ENCODE measurements around the gene SVIL. TPM values are rescaled to one million over a fixed set of nuclear protein-coding genes. Genes with fewer than 3 reads are reported as not detected.
"Not testable (repeated sequence)": the region's sequence is repeated elsewhere in the genome, so short reads cannot be mapped to it uniquely, and the experiment has no call there.

SVIL gene
- total and polyA plus RNA-seq, 2 donors (not counting 1 experiment from before 2014, with no cell fraction given) = 0.74 to 0.88 TPM

DNA sequence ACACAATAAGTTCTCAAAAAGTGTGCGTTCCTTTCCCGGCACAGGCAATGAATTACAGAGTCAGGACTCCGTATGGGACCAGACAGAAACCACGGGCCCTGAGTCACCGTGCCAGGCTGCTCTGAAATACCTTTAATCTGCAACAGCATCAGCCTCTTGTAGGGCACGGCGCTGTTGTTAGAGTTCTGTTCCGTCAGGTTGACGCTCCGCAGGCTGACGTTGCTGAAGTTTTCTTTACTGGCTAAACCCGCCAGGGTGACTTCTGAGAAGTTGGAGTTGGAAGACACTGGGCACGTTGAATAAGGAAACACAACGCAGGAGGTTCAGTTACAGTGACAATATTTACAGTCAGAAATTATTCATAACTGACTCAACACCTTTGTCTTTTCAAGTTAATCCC, 146.3 kb downstream of the SVIL start:
- H3K4me1 ChIP-seq (ENCODE audit: control insufficient read depth in 2 of 2, insufficient read depth in 2 of 2, low read length in 2 of 2); H3K27me3 Mint-ChIP-seq; H2AFZ ChIP-seq (ENCODE audit: insufficient read depth, low read depth, low read length, poor library complexity, severe bottlenecking); intact Hi-C loops (cut with micrococcal nuclease); H3K4me3 ChIP-seq (ENCODE audit: control extremely low read depth in 1 of 5, extremely low read depth in 1 of 5, insufficient read depth in 1 of 5, low read depth in 2 of 5, low read length in 4 of 5); H4K20me1 ChIP-seq (ENCODE audit: control insufficient read depth, insufficient read depth, low read length, poor library complexity, severe bottlenecking); ATAC-seq (ENCODE audit: low read depth); H3K36me3 ChIP-seq (replicated peaks in 1 of 2; ENCODE audit: control extremely low read depth in 1 of 2, control insufficient read depth in 1 of 2, extremely low read depth in 1 of 2, insufficient read depth in 2 of 2, low read length in 1 of 2); H3K27ac Mint-ChIP-seq; H3K4me3 Mint-ChIP-seq; H3K9ac ChIP-seq (ENCODE audit: low read length); DNase-seq; H3K4me1 Mint-ChIP-seq; H3K9me3 ChIP-seq (ENCODE audit: control extremely low read depth in 1 of 3, control insufficient read depth in 2 of 3, insufficient read depth in 1 of 3, low read length in 2 of 3); H3K79me2 ChIP-seq (ENCODE audit: control insufficient read depth, insufficient read depth, low read length); H3K9me3 Mint-ChIP-seq (ENCODE audit: insufficient read depth); H3K27ac ChIP-seq (ENCODE audit: low read length in 2 of 2); H3K4me2 ChIP-seq (replicated peaks; ENCODE audit: low read depth, low read length, poor library complexity, severe bottlenecking); POLR2A ChIA-PET; H3K27me3 ChIP-seq (replicated peaks in 1 of 4; ENCODE audit: control extremely low read depth in 1 of 4, control insufficient read depth in 3 of 4, insufficient read depth in 4 of 4, low read length in 3 of 4): not testable (repeated sequence)
- 93% methylated on average over 8 of the region's 14 CpGs for WGBS (ENCODE audit: insufficient coverage)
- CTCF ChIA-PET = interaction anchor here (1.0 kb wide), 1 partner anchor 8 kb away, joined by 3 read pairs; no protein-coding TSS in a partner anchor

DNA sequence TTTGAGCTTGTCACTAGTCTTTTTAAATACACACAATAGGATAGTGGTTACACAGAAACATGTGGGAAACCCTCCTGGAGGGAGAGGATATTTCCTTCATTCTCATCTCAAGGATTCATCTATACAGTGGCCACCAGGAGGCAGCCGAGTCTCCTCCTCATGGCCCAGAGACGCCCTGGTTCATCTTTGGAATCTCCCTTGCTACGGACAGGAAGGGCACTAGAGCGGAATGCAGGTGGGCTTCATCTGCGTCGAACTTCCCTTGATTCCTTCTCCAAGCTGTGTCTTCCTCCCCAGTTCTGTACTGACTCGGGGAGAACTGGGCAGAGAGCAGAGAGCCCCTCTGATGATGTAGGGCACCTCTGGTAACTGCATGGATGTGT, 146.9 kb downstream of the SVIL start:
- intact Hi-C loops (cut with micrococcal nuclease); H3K4me1 Mint-ChIP-seq; H3K36me3 ChIP-seq (replicated peaks in 1 of 2; ENCODE audit: control extremely low read depth in 1 of 2, control insufficient read depth in 1 of 2, extremely low read depth in 1 of 2, insufficient read depth in 2 of 2, low read length in 1 of 2); H4K20me1 ChIP-seq (ENCODE audit: control insufficient read depth, insufficient read depth, low read length, poor library complexity, severe bottlenecking); H3K4me2 ChIP-seq (replicated peaks; ENCODE audit: low read depth, low read length, poor library complexity, severe bottlenecking); H2AFZ ChIP-seq (ENCODE audit: insufficient read depth, low read depth, low read length, poor library complexity, severe bottlenecking); H3K27me3 ChIP-seq (replicated peaks in 1 of 4; ENCODE audit: control extremely low read depth in 1 of 4, control insufficient read depth in 3 of 4, insufficient read depth in 4 of 4, low read length in 3 of 4); H3K79me2 ChIP-seq (ENCODE audit: control insufficient read depth, insufficient read depth, low read length); H3K4me3 ChIP-seq (ENCODE audit: control extremely low read depth in 1 of 5, extremely low read depth in 1 of 5, insufficient read depth in 1 of 5, low read depth in 2 of 5, low read length in 4 of 5); ATAC-seq (ENCODE audit: low read depth); H3K9ac ChIP-seq (ENCODE audit: low read length); DNase-seq; H3K4me3 Mint-ChIP-seq; H3K9me3 ChIP-seq (ENCODE audit: control extremely low read depth in 1 of 3, control insufficient read depth in 2 of 3, insufficient read depth in 1 of 3, low read length in 2 of 3); H3K9me3 Mint-ChIP-seq (ENCODE audit: insufficient read depth); H3K4me1 ChIP-seq (ENCODE audit: control insufficient read depth in 2 of 2, insufficient read depth in 2 of 2, low read length in 2 of 2); H3K27me3 Mint-ChIP-seq; POLR2A ChIA-PET; H3K27ac Mint-ChIP-seq; H3K27ac ChIP-seq (ENCODE audit: low read length in 2 of 2): not testable (repeated sequence)
- CTCF ChIA-PET = interaction anchor here (1.0 kb wide), 1 partner anchor 9 kb away, joined by 3 read pairs; no protein-coding TSS in a partner anchor
- 87% methylated on average over 4 of the region's 7 CpGs for WGBS (ENCODE audit: insufficient coverage)

DNA sequence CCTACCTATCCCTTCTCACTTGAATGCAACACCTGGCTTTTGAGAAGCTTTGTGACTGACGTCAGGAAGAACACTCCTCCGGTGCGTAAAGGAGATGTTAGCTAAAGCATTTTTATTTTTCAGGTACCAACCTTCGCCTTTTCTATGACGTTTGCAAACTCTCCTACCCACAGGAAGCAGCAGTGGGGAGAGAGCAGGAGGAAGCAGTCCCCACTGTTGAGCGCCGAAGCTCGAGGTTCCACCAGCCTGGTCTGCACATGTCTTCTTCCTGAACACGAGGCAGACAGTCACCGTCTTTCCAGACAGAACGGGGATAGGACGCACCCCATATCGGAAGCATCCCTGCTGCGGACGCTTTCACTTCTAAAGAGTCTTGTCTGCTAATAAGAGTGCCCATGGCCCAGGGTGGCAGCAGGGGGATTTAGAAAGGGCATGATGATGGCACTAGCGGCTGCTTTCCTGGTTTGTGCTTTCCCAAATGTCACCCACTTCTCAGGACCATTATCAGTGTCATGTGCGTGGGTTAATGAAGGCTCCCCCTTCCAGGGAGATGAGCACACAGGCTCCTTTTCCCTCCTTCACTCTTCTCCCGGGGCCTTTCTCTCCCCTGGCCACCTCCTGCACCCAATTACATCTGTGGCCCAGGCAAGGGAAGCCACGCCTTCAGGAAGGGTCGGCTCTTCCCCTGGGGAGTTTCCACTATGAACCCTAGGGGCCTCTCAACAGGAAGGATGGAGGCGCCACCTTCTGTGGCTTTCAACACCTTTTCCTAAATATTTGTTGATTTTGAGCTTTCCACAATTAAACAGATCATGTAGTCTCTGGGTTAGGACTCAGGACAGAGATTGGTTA, 147.5 kb downstream of the SVIL start:
- ATAC-seq (ENCODE audit: low read depth); H3K79me2 ChIP-seq (ENCODE audit: control insufficient read depth, insufficient read depth, low read length); intact Hi-C loops (cut with micrococcal nuclease); H4K20me1 ChIP-seq (ENCODE audit: control insufficient read depth, insufficient read depth, low read length, poor library complexity, severe bottlenecking); H3K27me3 Mint-ChIP-seq; H3K27ac ChIP-seq (ENCODE audit: low read length in 2 of 2); H3K4me3 ChIP-seq (ENCODE audit: control extremely low read depth in 1 of 5, extremely low read depth in 1 of 5, insufficient read depth in 1 of 5, low read depth in 2 of 5, low read length in 4 of 5); H3K4me1 Mint-ChIP-seq; H3K36me3 ChIP-seq (replicated peaks in 1 of 2; ENCODE audit: control extremely low read depth in 1 of 2, control insufficient read depth in 1 of 2, extremely low read depth in 1 of 2, insufficient read depth in 2 of 2, low read length in 1 of 2); H3K4me1 ChIP-seq (ENCODE audit: control insufficient read depth in 2 of 2, insufficient read depth in 2 of 2, low read length in 2 of 2); H3K4me3 Mint-ChIP-seq; H3K27ac Mint-ChIP-seq; H3K9me3 ChIP-seq (ENCODE audit: control extremely low read depth in 1 of 3, control insufficient read depth in 2 of 3, insufficient read depth in 1 of 3, low read length in 2 of 3); H3K4me2 ChIP-seq (replicated peaks; ENCODE audit: low read depth, low read length, poor library complexity, severe bottlenecking); DNase-seq; POLR2A ChIA-PET; H3K9me3 Mint-ChIP-seq (ENCODE audit: insufficient read depth); H3K27me3 ChIP-seq (replicated peaks in 1 of 4; ENCODE audit: control extremely low read depth in 1 of 4, control insufficient read depth in 3 of 4, insufficient read depth in 4 of 4, low read length in 3 of 4); H3K9ac ChIP-seq (ENCODE audit: low read length); H2AFZ ChIP-seq (ENCODE audit: insufficient read depth, low read depth, low read length, poor library complexity, severe bottlenecking): not testable (repeated sequence)
- WGBS (ENCODE audit: insufficient coverage) = 61% methylated on average over 6 of the region's 21 CpGs
- CTCF ChIA-PET = interaction anchor here (1.1 kb wide), 1 partner anchor 41 kb away, joined by 3 read pairs; no protein-coding TSS in a partner anchor
